ENCODE data around the gene NRN1.
A peak's percentile ranks its signal among the peaks of the same experiment; 100 is the strongest.

NRN1 gene

GRCh38 chr6:6003621-6004366 is 2.9 kb downstream of the NRN1 start:
- TF ChIP-seq, protein P1, sequence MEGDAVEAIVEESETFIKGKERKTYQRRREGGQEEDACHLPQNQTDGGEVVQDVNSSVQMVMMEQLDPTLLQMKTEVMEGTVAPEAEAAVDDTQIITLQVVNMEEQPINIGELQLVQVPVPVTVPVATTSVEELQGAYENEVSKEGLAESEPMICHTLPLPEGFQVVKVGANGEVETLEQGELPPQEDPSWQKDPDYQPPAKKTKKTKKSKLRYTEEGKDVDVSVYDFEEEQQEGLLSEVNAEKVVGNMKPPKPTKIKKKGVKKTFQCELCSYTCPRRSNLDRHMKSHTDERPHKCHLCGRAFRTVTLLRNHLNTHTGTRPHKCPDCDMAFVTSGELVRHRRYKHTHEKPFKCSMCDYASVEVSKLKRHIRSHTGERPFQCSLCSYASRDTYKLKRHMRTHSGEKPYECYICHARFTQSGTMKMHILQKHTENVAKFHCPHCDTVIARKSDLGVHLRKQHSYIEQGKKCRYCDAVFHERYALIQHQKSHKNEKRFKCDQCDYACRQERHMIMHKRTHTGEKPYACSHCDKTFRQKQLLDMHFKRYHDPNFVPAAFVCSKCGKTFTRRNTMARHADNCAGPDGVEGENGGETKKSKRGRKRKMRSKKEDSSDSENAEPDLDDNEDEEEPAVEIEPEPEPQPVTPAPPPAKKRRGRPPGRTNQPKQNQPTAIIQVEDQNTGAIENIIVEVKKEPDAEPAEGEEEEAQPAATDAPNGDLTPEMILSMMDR (IDR thresholded peaks at IDR 0.05), result no peak
- Mint-ChIP-seq H3K4me1 (peaks cover 69% of the 10 kb centered on the region), H3K36me3 (ENCODE audit: low read depth) (no peaks in the 10 kb centered on the region), H3K27ac (no peak overlapping the region), H3K27me3 (ENCODE audit: low read depth, poor library complexity) (peaks cover 96% of the 10 kb centered on the region), H3K9me3 (peaks cover 6% of the 10 kb centered on the region), H3K4me3 (peak overlapping the region; percentile 82)
- DNase-seq, result peak; percentile 62

DNA sequence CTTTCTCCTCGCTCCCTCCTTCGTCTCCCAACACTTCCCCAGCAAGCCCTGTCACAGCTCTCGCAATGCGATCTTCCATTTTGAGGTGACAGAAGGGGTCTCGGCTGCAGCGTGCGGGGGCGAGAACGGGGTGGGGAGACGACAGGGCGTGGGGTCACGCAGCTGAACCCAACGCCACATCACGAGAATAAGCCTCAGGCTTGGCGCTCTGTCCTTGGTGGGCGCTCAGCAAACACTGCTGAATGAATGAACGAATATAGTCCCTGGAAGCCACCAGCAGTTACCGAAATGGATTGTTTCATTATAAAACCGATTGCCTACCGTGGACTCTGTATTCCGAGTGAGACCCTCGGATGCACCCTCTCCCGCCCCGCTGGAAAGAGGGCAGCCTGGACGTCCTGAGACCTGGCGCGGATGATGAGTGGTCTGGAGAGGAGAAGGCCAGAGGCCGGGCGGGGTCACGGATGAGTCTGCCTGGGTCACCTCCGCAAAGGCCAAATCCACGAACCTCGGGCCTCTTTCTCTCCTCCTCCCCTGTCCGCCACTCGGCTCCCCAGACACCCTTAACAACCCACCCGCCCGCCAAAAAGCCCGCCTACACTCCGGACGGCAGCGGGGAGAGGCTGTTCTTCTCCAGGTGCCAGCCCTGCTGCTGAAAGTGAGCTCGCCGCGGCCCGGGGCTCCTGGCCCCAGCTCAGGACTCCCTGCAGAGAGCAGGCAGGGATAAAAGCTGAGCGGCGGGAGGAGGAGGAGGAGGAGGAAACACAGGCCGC is 3.7 kb downstream of the NRN1 start:
- peaks cover 72% of the 10 kb centered on the region for H3K4me1 Mint-ChIP-seq
- peaks cover 100% of the 10 kb centered on the region for H3K27me3 Mint-ChIP-seq (ENCODE audit: low read depth, poor library complexity)
- H3K4me3 Mint-ChIP-seq, result peak overlapping the region; percentile 82
- H3K36me3 Mint-ChIP-seq (ENCODE audit: low read depth), result no peaks in the 10 kb centered on the region
- no peak overlapping the region for H3K27ac Mint-ChIP-seq
- DNase-seq, result peak; percentile 10
- H3K9me3 Mint-ChIP-seq, result peaks cover 9% of the 10 kb centered on the region
- TF ChIP-seq, protein P1 (IDR thresholded peaks at IDR 0.05), result no peak

GRCh38 chr6:6002005-6002847 is 4.5 kb downstream of the NRN1 start:
- H3K4me1 Mint-ChIP-seq, result peaks cover 72% of the 10 kb centered on the region
- TF ChIP-seq, protein P1 (IDR thresholded peaks at IDR 0.05), result no peak
- DNase-seq, result peak; percentile 45
- H3K9me3 Mint-ChIP-seq, result peaks cover 9% of the 10 kb centered on the region
- no peaks in the 10 kb centered on the region for H3K36me3 Mint-ChIP-seq (ENCODE audit: low read depth)
- no peak overlapping the region for H3K27ac Mint-ChIP-seq
- H3K4me3 Mint-ChIP-seq, result peak overlapping the region; percentile 82
- H3K27me3 Mint-ChIP-seq (ENCODE audit: low read depth, poor library complexity), result peaks cover 100% of the 10 kb centered on the region

GRCh38 chr6:6001443-6001842 is 5.3 kb downstream of the NRN1 start:
- Mint-ChIP-seq H3K27ac (no peak overlapping the region), H3K27me3 (ENCODE audit: low read depth, poor library complexity) (peaks cover 98% of the 10 kb centered on the region), H3K4me1 (peaks cover 68% of the 10 kb centered on the region), H3K9me3 (peaks cover 9% of the 10 kb centered on the region), H3K36me3 (ENCODE audit: low read depth) (no peaks in the 10 kb centered on the region), H3K4me3 (peak overlapping the region; percentile 82)
- DNase-seq, result no peak
- TF ChIP-seq, protein P1 (IDR thresholded peaks at IDR 0.05), result no peak

- Mint-ChIP-seq H3K4me3 (peak overlapping the region; percentile 69), H3K27me3 (ENCODE audit: low read depth, poor library complexity) (peaks cover 98% of the 10 kb centered on the region), H3K9me3 (peaks cover 9% of the 10 kb centered on the region), H3K27ac (no peak overlapping the region), H3K36me3 (ENCODE audit: low read depth) (no peaks in the 10 kb centered on the region), H3K4me1 (peaks cover 68% of the 10 kb centered on the region)
- TF ChIP-seq, protein P1 (IDR thresholded peaks at IDR 0.05), result no peak
- peak; percentile 17 for DNase-seq
Observed at GRCh38 chr6:5999688-6000608, 6.8 kb downstream of the NRN1 start.
